ENCODE measurements around the gene TICRR.

DNA sequence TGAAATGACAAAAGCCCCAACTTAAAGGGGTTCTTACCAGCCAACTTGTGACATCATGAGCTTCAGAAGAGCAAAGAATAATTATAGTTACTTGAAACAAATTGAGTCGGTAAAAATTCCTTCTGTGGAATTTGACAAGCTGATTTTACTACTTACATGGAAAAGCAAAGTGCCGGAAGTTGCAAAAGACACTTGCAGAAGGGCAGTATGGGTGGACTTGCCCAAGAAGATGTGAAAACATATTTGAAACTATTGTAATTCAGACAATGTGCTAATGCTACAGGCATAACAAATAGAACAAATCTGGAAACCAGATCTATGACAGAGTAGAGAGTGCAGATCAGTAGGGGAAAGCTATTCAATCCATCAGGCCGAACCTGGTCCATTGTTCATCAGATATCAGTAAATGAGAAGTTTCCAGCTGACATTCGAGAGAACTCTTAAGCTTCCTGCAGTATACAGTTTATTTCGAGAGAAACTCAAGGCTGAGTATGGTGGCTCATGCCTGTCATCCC, 82.5 kb downstream of the TICRR start:
- TF ChIP-seq CTCF (IDR thresholded peaks at IDR 0.05; ENCODE audit: insufficient read depth, low read length), result no peak
- TF ChIP-seq, protein P1, sequence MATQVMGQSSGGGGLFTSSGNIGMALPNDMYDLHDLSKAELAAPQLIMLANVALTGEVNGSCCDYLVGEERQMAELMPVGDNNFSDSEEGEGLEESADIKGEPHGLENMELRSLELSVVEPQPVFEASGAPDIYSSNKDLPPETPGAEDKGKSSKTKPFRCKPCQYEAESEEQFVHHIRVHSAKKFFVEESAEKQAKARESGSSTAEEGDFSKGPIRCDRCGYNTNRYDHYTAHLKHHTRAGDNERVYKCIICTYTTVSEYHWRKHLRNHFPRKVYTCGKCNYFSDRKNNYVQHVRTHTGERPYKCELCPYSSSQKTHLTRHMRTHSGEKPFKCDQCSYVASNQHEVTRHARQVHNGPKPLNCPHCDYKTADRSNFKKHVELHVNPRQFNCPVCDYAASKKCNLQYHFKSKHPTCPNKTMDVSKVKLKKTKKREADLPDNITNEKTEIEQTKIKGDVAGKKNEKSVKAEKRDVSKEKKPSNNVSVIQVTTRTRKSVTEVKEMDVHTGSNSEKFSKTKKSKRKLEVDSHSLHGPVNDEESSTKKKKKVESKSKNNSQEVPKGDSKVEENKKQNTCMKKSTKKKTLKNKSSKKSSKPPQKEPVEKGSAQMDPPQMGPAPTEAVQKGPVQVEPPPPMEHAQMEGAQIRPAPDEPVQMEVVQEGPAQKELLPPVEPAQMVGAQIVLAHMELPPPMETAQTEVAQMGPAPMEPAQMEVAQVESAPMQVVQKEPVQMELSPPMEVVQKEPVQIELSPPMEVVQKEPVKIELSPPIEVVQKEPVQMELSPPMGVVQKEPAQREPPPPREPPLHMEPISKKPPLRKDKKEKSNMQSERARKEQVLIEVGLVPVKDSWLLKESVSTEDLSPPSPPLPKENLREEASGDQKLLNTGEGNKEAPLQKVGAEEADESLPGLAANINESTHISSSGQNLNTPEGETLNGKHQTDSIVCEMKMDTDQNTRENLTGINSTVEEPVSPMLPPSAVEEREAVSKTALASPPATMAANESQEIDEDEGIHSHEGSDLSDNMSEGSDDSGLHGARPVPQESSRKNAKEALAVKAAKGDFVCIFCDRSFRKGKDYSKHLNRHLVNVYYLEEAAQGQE (IDR thresholded peaks at IDR 0.05; ENCODE audit: insufficient replicate concordance, low read depth), result no peak
- TF ChIP-seq POLR2AphosphoS5 (IDR thresholded peaks at IDR 0.05; ENCODE audit: low read depth), result no peak
- no peak for TF ChIP-seq SPI1 (IDR thresholded peaks at IDR 0.05; ENCODE audit: borderline replicate concordance, low read depth)
- TF ChIP-seq GABPA (IDR thresholded peaks at IDR 0.05; ENCODE audit: low read depth), result no peak
